Adipocyte (in vitro differentiated cells): ENCODE measurements around the gene PVALB.

Experiments
- DNase-seq: peaks from one replicate; pipeline ENCODE4 v3.0.0-alpha.2; 2015; ENCODE audit warnings: low read depth
- H3K27me3 ChIP-seq: replicated peaks from 2 replicates; pipeline ENCODE4 v1.7.0; 2013; ENCODE audit warnings: mild to moderate bottlenecking, low read length, moderate library complexity; ENCODE audit not compliant: control insufficient read depth, insufficient read depth
- H3K36me3 ChIP-seq: 2 replicates; pipeline ENCODE4 v1.7.0; 2013; ENCODE audit warnings: low read length, mild to moderate bottlenecking, moderate library complexity; ENCODE audit not compliant: control insufficient read depth, insufficient read depth, severe bottlenecking
- H3K4me1 ChIP-seq: 2 replicates; pipeline ENCODE4 v1.7.0; 2013; ENCODE audit warnings: mild to moderate bottlenecking, low read length, moderate library complexity; ENCODE audit not compliant: control insufficient read depth, insufficient read depth
- H3K4me3 ChIP-seq: 2 replicates; pipeline ENCODE4 v1.7.0; 2013; ENCODE audit warnings: mild to moderate bottlenecking, low read length, moderate library complexity
- H3K9ac ChIP-seq: 2 replicates; pipeline ENCODE4 v1.7.0; 2013; ENCODE audit warnings: mild to moderate bottlenecking, low read length, moderate library complexity
- H3K9me3 ChIP-seq: 2 replicates; pipeline ENCODE4 v1.7.0; 2013; ENCODE audit warnings: mild to moderate bottlenecking, low read length, moderate library complexity; ENCODE audit not compliant: control insufficient read depth

Gene PVALB

DNA sequence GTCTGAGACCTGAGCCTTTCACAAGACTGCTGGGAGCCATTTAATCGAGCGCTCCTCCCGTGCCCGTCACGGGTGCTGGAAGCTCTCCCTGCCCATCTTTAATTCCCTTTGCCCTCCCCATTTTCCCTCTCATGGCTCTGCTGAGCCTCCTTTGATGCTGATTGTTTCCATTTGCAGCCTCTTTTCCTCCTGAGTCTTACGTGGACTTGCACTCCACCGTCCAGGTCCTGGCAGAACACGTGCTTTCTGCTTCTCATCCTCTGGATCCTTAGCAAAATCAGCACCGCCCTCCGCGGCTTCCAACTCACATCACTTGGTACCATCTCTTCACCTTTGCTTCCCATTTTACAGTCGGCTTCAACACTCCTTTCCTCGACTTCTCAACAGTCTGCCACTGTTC lies 48.2 kb downstream of the PVALB start:
- Histone ChIP-seq H3K9ac (no peak overlapping the region), H3K9me3 (no peaks in the 10 kb centered on the region), H3K4me1 (peaks cover 1% of the 10 kb centered on the region), H3K27me3 (no peaks in the 10 kb centered on the region), H3K4me3 (no peak overlapping the region), H3K36me3 (peaks cover 7% of the 10 kb centered on the region)
- no peak for DNase-seq

DNA sequence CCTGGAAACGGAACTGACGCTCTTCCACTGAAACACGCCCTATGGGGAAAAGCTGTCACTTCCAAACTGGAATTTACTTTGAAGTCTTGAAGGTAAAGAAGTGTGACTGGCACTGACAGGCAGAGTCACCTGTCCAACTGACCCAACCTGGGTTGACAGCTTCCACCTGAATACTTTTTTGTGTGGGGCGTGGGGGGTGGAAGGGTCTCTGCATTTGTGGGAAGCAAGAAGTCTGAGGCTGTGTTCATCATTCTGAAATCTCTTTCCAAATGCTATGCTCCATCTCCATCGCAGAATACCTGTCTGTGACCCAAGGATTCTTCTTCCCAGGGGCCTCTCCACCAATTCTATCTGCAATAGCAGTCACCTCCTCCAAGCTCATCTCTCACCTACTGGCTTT lies 48.7 kb downstream of the PVALB start:
- H3K27me3 ChIP-seq = no peaks in the 10 kb centered on the region
- peaks cover under 1% of the 10 kb centered on the region for H3K4me1 ChIP-seq
- H3K9ac ChIP-seq = no peak overlapping the region
- peaks cover 7% of the 10 kb centered on the region for H3K36me3 ChIP-seq
- DNase-seq = no peak
- H3K9me3 ChIP-seq = no peaks in the 10 kb centered on the region
- no peak overlapping the region for H3K4me3 ChIP-seq

- Histone ChIP-seq H3K27me3 (no peaks in the 10 kb centered on the region), H3K9me3 (no peaks in the 10 kb centered on the region), H3K9ac (no peak overlapping the region), H3K4me3 (no peak overlapping the region), H3K4me1 (peaks cover 8% of the 10 kb centered on the region), H3K36me3 (peaks cover 7% of the 10 kb centered on the region)
- no peak for DNase-seq
Measured at GRCh38 chr22:36767035-36767775, 49.6 kb downstream of the PVALB start.

- peaks cover 8% of the 10 kb centered on the region for H3K4me1 ChIP-seq
- peaks cover 7% of the 10 kb centered on the region for H3K36me3 ChIP-seq
- H3K9ac ChIP-seq = no peak overlapping the region
- no peaks in the 10 kb centered on the region for H3K27me3 ChIP-seq
- no peak overlapping the region for H3K4me3 ChIP-seq
- no peak for DNase-seq
- H3K9me3 ChIP-seq = no peaks in the 10 kb centered on the region
Measured at GRCh38 chr22:36765943-36766450, 50.8 kb downstream of the PVALB start.

DNA sequence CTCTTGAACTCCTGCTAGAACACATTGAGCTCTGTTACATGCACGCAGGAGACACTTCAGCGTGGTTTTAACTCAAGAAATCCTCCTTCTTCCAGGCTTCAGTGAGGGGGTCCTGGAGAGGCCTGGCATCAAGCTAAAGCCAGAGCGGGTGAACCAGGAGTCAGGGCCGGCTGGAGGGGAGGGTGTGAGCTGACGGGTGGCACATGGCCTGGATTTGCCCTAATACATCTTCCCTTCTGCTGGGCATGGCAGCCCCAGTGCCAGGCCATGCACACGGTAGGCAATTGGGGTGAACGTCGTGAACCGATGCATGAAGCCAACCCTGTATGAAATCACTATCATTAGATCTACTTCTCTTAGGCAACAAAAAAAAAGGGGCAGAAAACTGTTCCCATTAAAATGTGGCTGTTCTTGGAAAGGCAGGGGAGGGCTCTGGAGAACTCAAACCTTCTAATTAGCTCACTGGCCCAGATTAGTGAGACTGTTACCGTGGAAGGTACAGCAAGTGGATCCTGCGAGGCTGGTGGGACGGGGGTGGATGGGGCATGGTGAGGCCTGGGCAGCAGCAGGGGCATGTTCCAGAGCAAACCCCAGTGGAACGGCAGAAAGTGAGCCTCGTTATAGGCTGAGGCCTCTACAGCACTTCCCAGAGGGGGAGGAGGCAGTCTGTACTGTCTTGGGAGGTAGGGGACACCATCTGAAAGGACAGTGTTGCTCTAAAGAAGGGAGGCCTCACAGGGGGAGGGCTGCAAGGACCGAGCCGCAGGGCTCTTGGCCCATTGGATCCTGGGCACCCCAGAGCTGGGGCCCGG lies 51.5 kb downstream of the PVALB start:
- Histone ChIP-seq H3K9me3 (no peaks in the 10 kb centered on the region), H3K9ac (no peak overlapping the region), H3K4me1 (peaks cover 8% of the 10 kb centered on the region), H3K27me3 (no peaks in the 10 kb centered on the region), H3K36me3 (peaks cover 7% of the 10 kb centered on the region), H3K4me3 (no peak overlapping the region)
- DNase-seq = no peak

- Histone ChIP-seq H3K9ac (no peak overlapping the region), H3K27me3 (no peaks in the 10 kb centered on the region), H3K4me1 (peaks cover 8% of the 10 kb centered on the region), H3K4me3 (no peak overlapping the region), H3K9me3 (no peaks in the 10 kb centered on the region), H3K36me3 (peaks cover 7% of the 10 kb centered on the region)
- no peak for DNase-seq
Measured at GRCh38 chr22:36764641-36765040, 52.2 kb downstream of the PVALB start.

DNA sequence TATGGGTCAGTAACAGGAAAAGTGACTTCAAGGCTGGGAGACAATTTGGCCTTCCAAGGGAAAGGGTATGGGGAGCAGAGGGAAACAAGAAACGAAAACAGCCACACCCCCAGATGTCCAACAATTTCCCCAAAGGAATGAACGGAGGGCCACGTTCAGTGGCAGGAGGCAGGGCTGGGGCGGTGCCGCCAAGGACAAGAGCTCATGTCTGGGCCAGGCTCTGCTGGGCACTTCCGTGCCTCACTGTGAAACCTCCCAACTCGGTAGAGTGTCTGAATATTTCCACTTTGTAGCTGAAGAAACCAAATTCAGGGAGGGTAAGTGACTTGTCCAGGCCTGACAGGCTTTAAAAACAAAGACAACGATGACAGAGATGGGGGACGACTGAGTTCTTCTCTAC lies 52.8 kb downstream of the PVALB start:
- no peak for DNase-seq
- Histone ChIP-seq H3K4me1 (peaks cover 8% of the 10 kb centered on the region), H3K9ac (no peak overlapping the region), H3K36me3 (peaks cover 7% of the 10 kb centered on the region), H3K27me3 (no peaks in the 10 kb centered on the region), H3K9me3 (no peaks in the 10 kb centered on the region), H3K4me3 (no peak overlapping the region)

GRCh38 chr22:36763576-36763975 lies 53.3 kb downstream of the PVALB start:
- Histone ChIP-seq H3K9ac (no peak overlapping the region), H3K9me3 (no peaks in the 10 kb centered on the region), H3K4me3 (no peak overlapping the region), H3K4me1 (peaks cover 8% of the 10 kb centered on the region), H3K27me3 (no peaks in the 10 kb centered on the region), H3K36me3 (peaks cover 7% of the 10 kb centered on the region)
- no peak for DNase-seq

DNA sequence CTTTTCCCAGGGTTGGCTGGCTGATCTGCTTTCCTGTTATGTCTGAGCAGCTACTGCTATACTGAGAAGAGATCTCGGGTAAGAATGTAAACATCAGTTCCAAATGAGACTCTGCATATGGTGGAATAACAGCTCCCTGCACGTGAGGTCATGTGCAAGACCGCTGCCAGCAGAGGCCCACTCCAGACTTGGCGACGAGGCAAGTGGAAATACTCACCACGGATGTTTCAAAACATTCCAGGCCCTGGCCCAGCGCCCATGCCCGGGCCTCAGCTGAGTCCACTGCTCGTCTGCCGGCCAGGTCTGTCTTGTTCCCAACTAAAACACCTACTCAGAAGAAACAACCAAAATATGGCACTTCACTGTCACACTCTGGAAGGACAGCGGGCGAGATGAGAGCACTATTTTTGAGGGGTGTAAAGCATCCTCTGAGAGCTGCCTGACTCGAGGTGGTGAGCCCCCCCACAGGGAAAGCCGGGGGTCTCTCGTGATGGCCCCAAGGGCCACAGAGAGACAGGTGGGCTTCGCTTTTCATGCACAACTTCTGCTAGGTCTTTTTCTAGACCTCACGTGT lies 54.1 kb downstream of the PVALB start:
- no peak overlapping the region for H3K4me3 ChIP-seq
- H3K27me3 ChIP-seq = no peaks in the 10 kb centered on the region
- peaks cover 7% of the 10 kb centered on the region for H3K36me3 ChIP-seq
- peaks cover 8% of the 10 kb centered on the region for H3K4me1 ChIP-seq
- no peak overlapping the region for H3K9ac ChIP-seq
- H3K9me3 ChIP-seq = no peaks in the 10 kb centered on the region
- DNase-seq = peak; percentile 8

DNA sequence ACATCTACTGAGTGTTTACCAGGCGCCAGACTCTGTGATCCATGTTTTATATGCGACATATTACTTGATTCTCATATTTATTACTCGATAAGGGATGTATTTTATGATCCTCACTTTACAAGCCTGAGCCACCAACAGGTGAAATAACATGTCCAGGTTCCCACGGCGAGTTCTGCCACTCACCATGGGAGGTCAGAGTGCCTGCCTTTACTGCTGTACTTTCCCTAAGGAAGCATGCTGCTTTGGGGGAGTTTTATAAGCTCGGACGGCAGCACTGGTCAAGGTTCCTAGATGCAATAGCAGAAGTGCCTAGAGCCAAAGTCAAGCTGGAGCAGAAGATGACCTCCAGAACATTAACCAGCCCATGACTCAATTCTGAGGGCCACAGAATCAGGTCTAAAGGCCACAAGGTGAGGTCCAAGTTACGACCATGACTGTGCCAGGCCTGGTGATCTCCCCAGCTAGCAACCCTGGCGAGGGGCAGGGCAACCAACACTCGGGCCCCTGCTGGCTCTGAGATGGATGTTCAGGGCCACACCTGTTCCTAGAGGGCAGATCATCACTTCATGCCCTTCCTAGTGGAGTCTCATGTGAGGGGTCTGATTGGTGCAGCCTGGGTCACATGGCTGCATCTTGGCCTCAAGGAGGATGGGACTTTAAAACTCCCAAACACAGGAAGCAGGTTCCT lies 55.1 kb downstream of the PVALB start:
- no peak for DNase-seq
- no peaks in the 10 kb centered on the region for H3K9me3 ChIP-seq
- no peaks in the 10 kb centered on the region for H3K36me3 ChIP-seq

GRCh38 chr22:36760786-36761185 lies 56.0 kb downstream of the PVALB start:
- H3K4me1 ChIP-seq = peaks cover 8% of the 10 kb centered on the region
- H3K36me3 ChIP-seq = no peaks in the 10 kb centered on the region
- H3K4me3 ChIP-seq = no peak overlapping the region
- DNase-seq = no peak
- H3K27me3 ChIP-seq = peaks cover 7% of the 10 kb centered on the region
- no peaks in the 10 kb centered on the region for H3K9me3 ChIP-seq
- no peak overlapping the region for H3K9ac ChIP-seq

More for the DNA sequence above, 55.1 kb downstream of the PVALB start:
- Histone ChIP-seq H3K27me3 (peaks cover 2% of the 10 kb centered on the region), H3K4me3 (no peak overlapping the region), H3K9ac (no peak overlapping the region), H3K4me1 (peaks cover 8% of the 10 kb centered on the region)
